ENCODE data around the gene GABRG3.

Gene GABRG3

DNA sequence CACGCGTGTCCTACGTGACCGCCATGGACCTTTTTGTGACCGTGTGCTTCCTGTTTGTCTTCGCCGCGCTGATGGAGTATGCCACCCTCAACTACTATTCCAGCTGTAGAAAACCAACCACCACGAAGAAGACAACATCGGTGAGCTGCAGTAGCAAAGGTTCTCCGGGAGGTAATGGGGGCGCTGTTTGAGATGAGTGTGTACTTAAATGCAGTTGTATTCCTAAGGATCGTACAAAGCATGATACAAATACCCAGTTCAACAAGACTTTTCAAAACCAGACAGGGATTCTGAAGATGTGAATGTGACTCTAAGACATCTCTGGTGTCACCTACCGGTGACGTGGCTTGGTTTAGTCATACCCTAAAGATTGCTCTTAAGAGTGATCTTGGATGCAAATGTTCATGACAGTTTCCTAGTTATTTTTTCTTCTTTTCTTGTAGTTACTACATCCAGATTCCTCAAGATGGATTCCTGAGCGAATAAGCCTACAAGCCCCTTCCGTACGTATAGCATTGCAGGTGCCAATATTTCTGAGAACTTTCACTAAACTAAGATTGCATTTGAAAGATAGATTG, 556.6 kb downstream of the GABRG3 start:
- no peak overlapping the region for H3K4me3 ChIP-seq (ENCODE audit: low read depth, low read length)
- DNase-seq: no peak
- H3K9me3 ChIP-seq: no peaks in the 10 kb centered on the region
- TF ChIP-seq, protein P1, sequence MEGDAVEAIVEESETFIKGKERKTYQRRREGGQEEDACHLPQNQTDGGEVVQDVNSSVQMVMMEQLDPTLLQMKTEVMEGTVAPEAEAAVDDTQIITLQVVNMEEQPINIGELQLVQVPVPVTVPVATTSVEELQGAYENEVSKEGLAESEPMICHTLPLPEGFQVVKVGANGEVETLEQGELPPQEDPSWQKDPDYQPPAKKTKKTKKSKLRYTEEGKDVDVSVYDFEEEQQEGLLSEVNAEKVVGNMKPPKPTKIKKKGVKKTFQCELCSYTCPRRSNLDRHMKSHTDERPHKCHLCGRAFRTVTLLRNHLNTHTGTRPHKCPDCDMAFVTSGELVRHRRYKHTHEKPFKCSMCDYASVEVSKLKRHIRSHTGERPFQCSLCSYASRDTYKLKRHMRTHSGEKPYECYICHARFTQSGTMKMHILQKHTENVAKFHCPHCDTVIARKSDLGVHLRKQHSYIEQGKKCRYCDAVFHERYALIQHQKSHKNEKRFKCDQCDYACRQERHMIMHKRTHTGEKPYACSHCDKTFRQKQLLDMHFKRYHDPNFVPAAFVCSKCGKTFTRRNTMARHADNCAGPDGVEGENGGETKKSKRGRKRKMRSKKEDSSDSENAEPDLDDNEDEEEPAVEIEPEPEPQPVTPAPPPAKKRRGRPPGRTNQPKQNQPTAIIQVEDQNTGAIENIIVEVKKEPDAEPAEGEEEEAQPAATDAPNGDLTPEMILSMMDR (IDR thresholded peaks at IDR 0.05; ENCODE audit: low read depth, low read length): peak; percentile 17; the same call in 1 of the 2 replicates
- H3K4me1 ChIP-seq: no peaks in the 10 kb centered on the region
- no peaks in the 10 kb centered on the region for H3K36me3 ChIP-seq
- H3K27me3 ChIP-seq: no peaks in the 10 kb centered on the region

DNA sequence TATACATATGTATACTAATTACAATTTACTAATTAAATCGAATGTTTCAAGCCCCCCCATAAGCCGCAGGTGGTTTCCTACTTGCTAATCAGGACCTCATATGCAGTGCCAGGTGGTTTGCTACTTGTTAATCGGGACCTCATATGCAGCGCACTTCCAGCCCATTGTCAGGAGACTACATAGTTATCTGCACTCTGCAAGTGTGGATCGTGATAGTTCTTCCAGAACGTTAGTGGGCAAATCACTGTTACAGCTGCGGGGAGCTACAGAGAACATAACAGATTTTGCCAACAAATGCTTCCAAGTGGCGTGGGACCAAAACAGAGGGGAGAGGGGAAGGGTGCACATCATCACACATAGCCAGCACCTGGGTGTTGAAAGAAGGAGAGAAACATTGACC, 558.4 kb downstream of the GABRG3 start:
- Histone ChIP-seq H3K4me3 (ENCODE audit: low read depth, low read length) (no peak overlapping the region), H3K4me1 (no peaks in the 10 kb centered on the region), H3K9me3 (no peaks in the 10 kb centered on the region), H3K36me3 (no peaks in the 10 kb centered on the region), H3K27me3 (no peaks in the 10 kb centered on the region)
- no peak for DNase-seq
- TF ChIP-seq, protein P1 (IDR thresholded peaks at IDR 0.05; ENCODE audit: low read depth, low read length): no peak

DNA sequence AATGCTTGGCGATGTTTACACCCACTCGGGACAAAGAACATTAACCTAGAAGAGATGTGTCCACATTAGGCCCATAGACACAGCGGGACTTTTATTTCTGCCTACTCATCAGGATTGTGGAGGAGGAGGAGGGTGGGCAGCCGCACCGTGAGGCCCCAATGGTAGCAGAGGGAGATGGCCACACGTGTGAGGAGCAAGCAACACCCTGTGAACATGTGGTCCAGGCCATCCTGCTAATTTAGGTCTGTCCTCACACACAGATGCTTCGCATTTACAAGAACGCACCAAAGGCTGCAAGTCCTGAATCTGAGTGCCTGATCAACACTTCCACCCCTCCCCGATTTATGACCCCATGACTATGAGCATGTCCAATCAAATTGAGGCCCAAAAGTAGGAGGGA, 560.0 kb downstream of the GABRG3 start:
- no peak for DNase-seq
- Histone ChIP-seq H3K9me3 (no peaks in the 10 kb centered on the region), H3K36me3 (no peaks in the 10 kb centered on the region), H3K27me3 (no peaks in the 10 kb centered on the region), H3K4me1 (no peaks in the 10 kb centered on the region), H3K4me3 (ENCODE audit: low read depth, low read length) (no peak overlapping the region)
- TF ChIP-seq, protein P1 (IDR thresholded peaks at IDR 0.05; ENCODE audit: low read depth, low read length): no peak

DNA sequence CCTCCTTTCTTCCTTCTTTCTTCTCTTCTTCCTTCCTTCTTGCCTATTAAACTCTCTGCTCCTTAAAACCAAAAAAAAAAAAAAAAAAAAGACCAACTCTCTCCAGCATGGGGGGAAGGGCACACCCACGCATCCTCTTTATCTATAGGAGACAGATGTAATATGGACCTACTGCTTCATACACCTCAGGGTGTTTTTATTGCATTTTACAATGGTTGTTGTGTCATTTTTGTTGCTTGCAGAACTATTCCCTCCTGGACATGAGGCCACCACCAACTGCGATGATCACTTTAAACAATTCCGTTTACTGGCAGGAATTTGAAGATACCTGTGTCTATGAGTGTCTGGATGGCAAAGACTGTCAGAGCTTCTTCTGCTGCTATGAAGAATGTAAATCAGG, 561.4 kb downstream of the GABRG3 start:
- TF ChIP-seq, protein P1 (IDR thresholded peaks at IDR 0.05; ENCODE audit: low read depth, low read length): no peak
- Histone ChIP-seq H3K9me3 (no peaks in the 10 kb centered on the region), H3K4me3 (ENCODE audit: low read depth, low read length) (no peak overlapping the region), H3K27me3 (no peaks in the 10 kb centered on the region), H3K36me3 (no peaks in the 10 kb centered on the region), H3K4me1 (no peaks in the 10 kb centered on the region)
- no peak for DNase-seq

DNA sequence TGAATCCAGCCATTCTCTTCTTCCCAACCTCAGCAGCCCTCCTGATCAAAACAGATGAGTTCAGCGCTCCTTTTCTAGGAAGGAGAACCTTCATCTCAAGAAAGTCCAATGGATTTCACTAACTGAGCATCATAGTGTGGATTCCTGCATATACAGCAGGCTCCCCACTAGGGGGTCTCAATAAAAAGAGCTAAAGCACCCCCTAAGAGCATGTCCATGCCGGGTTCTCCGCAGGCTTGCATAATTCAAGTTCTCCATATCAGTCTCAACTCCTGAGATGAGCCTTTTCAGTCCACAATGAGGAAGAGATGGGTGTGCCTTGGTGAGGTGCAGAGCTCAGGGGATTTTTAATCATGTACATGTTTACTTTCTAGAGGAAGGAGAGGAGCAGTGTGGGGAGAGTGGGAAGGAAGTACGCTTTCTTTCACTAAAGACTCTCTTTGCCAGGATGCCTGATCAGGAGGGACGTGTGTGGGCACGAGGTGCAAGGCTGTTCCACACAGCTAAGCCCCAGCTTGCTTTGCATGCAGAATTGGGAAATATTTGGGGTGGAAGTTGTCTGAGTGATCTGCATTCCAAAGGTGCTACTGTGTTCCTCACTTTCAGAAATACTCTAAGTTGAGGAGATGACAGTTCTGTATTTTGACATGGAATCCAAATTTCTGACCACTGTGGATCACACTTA, 564.6 kb downstream of the GABRG3 start:
- DNase-seq: no peak
- H3K4me3 ChIP-seq (ENCODE audit: low read depth, low read length): no peak overlapping the region
- no peaks in the 10 kb centered on the region for H3K4me1 ChIP-seq
- H3K27me3 ChIP-seq: no peaks in the 10 kb centered on the region
- H3K9me3 ChIP-seq: no peaks in the 10 kb centered on the region
- no peaks in the 10 kb centered on the region for H3K36me3 ChIP-seq
- TF ChIP-seq, protein P1 (IDR thresholded peaks at IDR 0.05; ENCODE audit: low read depth, low read length): peak; percentile 25; the same call in 1 of the 2 replicates

DNA sequence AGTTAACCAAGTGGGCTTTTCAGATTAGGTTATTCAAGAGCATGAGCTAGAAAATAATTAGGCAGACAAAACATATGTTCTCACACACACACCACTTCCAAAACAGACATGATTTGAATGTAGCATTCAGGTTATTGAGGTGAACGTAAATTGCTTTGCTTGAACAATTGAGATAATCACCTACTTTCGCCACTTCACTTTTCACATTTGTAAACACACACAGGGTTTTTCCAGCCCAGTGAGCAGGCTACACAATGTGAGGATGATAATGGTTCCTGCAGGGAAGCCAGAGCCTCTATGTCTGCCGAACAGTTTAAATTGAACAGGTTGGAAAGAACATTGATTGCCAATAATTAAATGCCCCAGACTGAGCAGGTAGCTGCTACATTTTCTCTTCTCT, 567.3 kb downstream of the GABRG3 start:
- TF ChIP-seq, protein P1 (IDR thresholded peaks at IDR 0.05; ENCODE audit: low read depth, low read length): no peak
- H3K9me3 ChIP-seq: no peaks in the 10 kb centered on the region
- no peaks in the 10 kb centered on the region for H3K36me3 ChIP-seq
- no peak overlapping the region for H3K4me3 ChIP-seq (ENCODE audit: low read depth, low read length)
- H3K4me1 ChIP-seq: no peaks in the 10 kb centered on the region
- no peaks in the 10 kb centered on the region for H3K27me3 ChIP-seq
- DNase-seq: no peak
